Kidney glomerular epithelial cell (primary cell): ENCODE results near the gene RAB3GAP1.
"Not testable (repeated sequence)": the region's sequence is repeated elsewhere in the genome, so short reads cannot be mapped to it uniquely, and the experiment has no call there.

ENCODE experiments used
- DNase-seq: peaks from one replicate; lab custom pipeline; 2025; lab: John Stamatoyannopoulos, UW

Gene RAB3GAP1

DNA sequence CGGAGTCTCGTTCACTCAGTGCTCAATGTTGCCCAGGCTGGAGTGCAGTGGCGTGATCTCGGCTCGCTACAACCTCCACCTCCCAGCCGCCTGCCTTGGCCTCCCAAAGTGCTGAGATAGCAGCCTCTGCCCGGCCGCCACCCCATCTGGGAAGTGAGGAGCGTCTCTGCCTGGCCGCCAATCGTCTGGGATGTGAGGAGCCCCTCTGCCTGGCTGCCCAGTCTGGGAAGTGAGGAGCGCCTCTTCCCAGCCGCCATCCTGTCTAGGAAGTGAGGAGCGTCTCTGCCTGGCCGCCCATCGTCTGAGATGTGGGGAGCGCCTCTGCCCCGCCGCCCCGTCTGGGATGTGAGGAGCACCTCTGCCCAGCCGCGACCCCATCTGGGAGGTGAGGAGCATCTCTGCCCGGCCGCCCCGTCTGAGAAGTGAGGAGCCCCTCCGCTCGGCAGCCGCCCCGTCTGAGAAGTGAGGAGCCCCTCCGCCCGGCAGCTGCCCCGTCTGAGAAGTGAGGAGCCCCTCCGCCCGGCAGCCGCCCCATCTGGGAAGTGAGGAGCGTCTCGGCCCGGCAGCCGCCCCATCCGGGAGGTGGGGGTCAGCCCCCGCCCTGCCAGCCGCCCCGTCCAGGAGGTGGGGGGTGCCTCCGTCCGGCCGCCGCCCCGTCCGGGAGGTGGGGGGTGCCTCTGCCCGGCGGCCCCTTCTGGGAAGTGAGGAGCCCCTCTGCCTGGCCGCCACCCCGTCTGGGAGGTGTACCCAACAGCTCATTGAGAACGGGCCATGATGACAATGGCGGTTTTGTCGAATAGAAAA, 53.6 kb downstream of the RAB3GAP1 start:
- DNase-seq: not testable (repeated sequence)

DNA sequence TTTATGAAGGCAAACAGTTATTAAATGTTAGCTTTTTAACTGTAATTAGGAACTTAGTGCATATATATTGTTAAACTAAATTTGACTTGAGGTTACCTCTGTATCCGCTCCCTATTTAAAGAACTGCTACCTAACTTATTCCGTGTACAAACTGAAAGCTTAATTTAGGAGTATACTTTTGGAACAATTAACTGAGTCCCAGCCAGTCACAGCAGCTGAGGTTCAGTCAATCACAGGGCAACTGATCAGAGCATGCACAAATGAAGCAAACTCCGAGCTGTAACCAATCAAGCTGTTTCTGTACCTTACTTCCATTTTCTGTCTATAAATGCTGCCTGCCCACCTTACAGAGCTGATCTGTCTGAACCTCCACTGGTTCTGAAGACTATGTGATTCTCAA, 61.2 kb downstream of the RAB3GAP1 start:
- DNase-seq: no peak

DNA sequence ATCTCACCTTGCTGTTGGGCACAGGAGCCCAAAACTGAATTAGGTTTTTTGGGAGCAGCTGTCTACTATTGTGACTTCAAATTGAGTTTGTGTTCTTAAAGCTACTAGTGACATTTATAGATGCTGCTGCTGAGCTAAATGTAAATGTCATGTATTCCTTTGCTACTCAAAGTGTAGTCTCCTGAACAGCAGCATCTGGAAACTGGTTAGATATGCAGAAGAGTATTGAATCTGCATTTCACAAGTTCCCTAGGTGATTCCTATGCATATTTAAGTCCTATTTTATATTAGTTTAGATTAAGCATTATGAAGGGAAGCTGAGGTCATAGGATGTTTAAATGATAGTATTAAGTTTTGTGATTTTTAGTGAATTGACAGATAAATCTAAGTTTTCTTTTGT, 67.5 kb downstream of the RAB3GAP1 start:
- DNase-seq: no peak

DNA sequence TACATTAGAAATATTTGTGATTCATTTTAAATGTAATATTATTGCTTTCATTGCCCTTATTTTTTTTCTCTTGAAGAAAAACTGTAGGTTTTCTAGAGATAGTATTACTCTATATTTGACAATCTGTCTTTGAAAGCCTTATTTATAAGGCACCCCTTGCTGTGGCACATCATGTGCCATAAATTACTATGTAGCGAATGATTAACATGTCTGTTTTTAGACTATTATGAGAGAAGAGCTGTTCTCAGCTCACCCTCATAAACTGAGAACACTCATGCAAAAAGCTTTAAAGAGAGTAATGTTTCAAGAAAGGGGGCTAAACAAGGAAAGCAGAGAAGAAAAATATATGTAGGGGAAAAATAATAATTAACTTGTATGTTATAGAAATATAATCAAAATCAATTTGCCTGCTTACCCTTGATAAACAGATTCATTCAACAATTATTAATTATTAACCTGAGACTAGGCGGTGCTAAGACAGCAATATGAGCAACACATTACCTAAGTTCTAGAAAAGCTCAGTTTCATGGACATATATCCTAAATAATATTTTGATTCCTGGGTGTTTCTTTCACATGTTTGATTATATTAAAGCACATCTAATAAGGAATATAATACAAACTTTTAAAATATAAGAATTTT, 69.0 kb downstream of the RAB3GAP1 start:
- peak; percentile 19 for DNase-seq

DNA sequence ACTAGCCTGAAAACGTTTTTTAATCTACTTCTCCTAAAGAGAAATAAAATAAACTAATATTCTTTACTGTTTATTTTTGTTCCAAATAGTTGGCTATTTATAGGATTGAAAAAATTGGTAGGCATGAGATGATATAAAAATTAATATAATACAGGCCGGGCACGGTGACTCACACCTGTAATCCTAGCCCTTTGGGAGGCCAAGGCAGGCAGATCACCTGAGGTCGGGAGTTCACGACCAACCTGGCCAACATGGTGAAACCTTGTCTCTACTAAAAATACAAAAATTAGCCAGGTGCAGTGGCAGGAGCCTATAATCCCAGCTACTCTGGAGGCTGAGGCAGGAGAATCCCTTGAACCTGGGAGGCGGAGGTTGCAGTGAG, 69.6 kb downstream of the RAB3GAP1 start:
- DNase-seq: not testable (repeated sequence)

DNA sequence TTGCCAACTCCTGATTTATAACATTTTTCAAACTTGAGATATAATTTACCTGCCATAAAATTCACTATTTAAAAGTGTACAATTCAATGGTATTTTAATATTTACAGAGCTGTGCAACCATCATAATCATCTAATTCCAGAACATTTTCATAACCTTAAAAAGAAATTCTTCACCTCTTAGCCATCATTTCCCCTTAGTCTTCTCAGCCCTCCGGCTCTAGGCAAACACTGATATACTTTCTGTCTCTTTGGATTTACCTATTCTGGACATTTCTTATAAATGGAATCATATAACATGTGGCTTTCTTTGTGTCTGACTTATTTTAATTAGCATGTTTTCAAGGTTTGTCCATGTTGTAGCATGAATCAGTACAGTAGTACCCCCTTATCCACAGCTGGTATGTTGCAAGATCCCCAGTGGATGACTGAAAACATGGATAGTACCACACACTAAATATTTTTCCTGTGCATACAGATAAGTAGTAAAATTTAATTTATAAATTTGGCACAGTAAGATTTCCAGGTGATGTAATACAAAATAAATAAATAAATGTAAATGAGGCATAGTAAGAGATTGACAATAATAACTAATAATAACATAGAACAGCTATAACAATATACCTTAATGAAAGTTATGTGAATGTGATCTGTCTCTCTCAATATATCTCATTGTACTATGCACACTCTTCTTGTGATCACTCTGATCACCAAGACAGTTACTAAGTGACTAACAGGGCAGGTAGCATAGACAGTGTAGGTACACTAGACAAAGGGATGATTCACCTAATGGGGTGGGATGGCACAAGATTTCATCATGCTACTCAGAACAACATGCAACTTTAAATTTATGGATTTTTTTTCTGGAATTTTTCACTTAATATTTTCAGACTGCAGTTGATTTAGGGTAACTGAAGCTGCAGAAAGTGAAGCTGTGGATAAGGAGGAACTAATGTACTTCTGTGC, 73.1 kb downstream of the RAB3GAP1 start:
- peak; percentile 30 for DNase-seq

DNA sequence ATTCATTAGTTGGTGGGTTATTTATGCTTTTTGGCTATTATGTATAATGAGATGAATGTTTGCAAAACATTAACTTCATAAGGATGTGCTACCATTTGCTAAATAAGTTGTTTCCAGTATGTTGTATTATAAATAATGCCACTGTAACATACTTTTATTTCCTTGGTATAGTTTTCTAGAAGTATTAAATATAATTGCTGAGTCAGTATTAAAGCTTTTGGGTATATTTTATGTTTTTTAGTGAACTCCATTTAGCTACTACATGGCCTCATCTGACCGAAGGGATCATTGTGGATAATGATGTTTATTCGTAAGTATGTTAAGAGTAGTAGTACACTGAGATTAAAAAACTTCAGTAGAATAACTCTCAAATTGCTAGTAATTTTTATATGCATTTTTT, 73.8 kb downstream of the RAB3GAP1 start:
- no peak for DNase-seq

DNA sequence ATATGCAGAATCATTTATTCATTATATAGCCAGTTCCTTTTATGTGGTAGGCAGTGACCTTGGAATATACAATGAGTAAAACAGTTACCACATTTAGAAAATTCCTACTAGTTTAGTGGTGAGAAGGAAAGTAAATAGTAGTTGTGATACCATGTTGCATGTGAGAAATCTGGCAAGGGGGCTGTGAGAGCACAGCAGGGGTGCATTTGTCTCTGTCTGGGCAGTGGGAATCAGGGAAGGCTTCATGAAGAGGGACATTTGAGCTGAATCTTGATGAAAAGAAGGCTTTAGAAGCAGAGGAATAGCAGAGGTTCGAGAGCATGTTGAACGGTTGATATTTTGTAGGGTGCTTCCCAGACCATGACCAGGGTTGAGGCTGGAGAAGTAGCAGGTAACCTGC, 78.7 kb downstream of the RAB3GAP1 start:
- DNase-seq: no peak

DNA sequence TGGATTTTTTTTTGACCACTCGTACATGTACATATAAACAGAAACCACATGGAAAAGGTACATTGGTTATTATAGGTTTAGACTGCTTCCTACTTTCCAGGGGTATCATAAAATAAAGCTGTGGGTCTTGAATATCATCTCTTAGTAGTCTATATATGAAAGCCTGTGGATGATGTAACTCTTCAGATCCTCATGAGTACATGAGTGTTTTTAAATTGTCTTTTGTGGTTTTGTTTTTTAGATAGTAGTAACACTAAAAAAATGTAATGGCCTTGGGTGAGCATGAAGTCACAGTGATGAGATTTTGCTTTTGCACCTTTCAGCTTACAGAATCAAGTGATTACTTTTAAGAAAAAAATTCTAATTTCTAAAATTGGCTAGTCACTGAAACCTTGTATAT, 80.2 kb downstream of the RAB3GAP1 start:
- DNase-seq: no peak

DNA sequence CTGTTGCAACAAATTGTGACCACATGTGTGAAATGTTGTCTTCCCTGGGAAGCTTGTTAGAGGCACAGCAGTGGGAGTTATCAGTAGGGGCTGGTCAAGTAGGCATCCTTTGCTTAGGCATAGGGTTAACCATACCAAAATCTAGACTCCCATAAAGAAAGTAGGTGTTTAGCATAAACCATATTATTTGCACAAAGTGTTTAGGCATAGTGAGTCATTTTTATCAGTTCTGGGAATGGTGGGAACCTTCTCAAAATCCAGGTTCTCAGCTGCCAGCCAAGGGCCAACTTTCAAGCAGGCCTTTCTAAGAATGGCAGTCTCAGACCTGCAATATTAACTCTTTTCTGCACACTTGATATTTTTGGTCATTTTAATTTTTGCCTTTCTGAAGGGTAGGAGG, 88.5 kb downstream of the RAB3GAP1 start:
- no peak for DNase-seq

DNA sequence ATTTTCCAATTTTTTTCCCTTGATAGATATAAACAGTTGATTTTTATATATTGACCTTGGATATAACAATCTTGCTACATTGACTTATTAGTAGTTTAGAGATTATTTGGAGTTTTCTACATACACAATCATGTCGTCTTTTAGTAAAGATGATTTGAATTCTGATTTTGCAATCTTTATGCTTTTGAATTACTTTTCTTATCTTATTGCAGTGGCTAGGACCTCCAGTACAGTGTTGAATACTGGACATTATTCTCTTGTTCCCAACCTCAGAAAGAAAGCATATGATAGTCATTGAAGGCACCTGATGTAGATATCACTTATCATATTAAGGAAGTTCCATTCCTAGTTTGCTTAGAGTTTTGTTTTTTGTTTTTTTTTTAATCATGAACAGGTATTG, 90.2 kb downstream of the RAB3GAP1 start:
- DNase-seq: no peak

DNA sequence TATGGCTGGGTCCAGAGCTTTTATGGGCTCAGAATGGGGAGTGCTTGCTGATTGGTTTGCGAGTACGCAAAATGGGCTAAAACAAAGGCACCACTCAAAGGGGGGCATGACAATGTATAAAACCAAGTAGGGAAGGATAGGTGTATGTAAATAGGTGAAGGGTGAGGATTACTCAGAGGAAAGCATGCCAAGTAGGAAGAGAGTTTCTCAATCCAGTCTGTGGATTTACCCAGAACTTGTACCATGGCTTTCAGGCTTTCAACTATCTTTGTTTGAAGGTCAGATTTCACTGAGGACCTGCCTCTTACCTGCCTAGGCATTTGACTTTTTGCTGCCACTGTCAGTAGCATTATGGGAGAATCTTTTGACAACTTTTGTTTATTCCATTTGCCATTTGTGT, 92.3 kb downstream of the RAB3GAP1 start:
- no peak for DNase-seq

DNA sequence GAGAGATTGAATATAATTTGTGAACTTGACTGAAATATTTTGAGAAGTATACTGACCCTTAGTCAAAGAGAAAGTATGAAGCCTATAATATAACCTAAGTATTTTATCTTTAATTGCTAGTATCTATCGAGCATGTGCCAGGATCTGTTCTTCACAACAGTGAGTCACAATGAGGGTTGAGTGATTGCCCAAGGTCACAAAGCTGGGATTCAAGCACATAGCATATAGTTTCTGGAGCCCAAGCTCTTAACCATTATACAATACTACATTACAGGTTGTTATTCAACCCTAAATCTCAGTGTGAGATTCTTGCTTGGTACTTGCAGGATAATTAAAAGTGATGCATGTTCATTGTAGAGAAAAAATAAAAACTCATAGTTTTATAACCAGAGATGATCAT, 97.2 kb downstream of the RAB3GAP1 start:
- DNase-seq: no peak

DNA sequence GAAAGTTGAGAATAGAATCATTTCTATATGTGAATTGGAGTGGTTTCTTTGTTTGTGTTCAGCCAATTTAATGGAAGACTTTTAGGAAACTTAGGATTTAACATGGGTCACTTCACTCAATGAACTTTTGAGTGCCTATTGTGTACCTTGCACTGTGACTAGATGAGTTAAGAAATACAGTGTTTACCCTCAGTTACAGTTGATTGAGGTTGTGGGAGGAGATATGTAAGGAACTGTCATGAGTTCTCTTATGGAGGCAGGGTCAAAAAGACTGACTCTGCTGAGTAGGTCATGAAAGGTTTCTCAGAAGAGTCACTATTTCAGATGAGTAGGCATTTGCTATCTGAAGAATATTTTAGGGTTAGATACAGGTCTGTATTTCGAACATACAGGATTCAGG, 98.6 kb downstream of the RAB3GAP1 start:
- peak; percentile 16 for DNase-seq

DNA sequence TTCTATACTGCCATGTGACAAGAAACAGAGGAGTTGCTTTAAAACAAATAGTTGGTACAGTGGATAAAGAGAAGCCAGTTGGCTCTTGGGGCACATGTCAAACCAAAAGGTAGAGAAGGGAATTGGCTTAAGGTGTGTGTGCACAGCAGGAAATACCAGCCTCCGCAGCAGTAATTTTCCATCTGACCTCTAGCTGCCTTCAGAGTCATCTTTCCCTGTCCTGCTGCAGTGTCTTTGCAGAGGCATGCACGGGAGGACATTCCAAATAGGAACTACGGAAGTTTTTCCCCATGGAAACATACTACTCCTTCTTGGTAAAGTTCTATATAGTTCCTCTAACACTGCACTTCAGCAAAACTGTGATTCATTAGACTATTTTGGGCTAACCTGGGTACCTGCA, 99.5 kb downstream of the RAB3GAP1 start:
- no peak for DNase-seq

DNA sequence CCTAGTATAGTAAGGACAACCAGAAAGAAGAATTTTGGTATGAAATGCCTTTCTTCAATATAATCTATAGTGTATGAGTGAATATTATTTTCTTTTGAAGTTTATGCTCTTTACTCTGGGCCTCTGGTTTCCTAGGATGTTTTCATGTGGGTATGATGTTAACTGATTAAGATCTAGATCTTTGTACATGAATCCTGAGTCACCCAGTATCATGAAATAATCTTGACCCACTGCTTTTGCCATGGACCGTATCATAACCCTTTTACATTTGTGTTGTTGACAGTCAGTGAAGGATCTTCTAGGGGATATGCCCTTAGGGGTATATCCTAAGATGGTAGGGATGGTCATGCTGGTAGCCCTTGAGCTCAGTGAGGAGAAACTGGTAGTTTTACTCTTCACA, 100.3 kb downstream of the RAB3GAP1 start:
- DNase-seq: no peak

DNA sequence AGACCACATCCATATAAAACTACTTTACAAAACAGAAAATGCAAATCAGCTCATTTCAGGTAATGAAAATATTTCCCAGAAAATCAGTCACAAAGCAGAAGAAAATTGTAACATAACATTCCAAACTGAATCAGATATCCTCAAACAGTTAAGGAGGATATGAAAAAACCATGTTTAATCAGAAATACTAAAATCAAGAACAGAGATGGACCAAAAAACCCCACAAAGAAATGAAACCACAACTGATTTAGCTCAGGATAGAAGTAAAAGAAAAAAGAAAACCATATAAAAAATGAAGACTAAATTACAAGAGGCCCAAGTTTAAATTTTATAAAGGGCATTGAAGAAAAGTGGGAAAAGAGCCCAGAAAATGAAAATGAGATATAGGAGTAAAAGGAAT, 102.9 kb downstream of the RAB3GAP1 start:
- no peak for DNase-seq

DNA sequence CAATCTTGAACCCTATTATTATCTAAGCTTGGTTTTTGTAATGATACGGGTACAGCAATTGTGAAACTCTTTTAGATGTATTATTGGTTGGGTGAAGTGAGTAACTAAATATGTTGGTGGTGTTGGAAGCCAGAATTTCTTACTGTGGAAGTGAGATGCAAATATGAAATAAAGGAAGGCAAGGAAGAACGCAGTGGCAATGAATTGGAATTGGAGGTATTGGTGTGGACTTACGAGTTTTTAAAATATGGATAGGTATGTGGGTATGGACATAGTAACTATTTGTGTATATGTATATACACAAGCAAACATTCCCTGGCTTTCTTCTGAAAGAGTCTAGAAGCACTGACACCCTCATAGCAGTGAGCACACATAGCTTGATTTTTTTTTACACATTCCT, 105.8 kb downstream of the RAB3GAP1 start:
- no peak for DNase-seq

DNA sequence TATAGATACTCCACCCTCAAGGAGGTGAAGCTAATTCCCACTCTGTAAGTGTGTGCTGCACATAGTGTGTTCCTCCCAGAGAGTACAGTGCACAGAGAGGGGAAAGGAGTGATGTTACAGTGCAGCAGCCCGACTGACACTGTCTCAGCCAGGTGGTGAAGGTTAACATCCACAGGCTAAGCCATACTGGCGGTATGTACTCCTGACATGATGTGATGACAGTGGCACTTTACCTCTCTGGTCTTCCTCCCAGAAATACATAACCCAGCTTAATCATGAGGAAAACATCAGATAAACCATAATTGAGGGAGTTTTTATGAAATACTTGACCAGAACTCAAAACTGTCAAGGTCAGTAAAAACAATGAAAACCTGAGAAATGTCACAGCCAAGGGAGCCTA, 107.1 kb downstream of the RAB3GAP1 start:
- no peak for DNase-seq

DNA sequence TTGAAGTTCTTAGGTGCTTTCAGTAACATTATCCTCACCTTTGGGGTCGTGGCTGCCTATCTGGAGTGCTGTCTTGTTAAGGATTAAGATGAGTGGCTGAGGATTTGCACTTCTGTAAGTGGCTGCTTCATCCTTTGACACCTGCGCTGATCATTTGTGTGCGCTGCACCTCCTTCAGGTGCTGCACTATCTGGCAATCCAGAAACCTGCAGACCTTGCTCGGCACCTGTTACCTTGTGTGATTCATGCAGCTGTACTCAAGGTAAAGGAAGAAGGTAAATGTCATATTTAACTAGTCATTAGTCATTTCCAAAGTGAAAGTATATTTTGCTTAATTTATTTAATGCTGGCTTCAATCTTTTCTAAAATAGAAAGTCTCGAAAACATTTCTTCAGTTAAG, 110.3 kb downstream of the RAB3GAP1 start:
- DNase-seq: no peak

DNA sequence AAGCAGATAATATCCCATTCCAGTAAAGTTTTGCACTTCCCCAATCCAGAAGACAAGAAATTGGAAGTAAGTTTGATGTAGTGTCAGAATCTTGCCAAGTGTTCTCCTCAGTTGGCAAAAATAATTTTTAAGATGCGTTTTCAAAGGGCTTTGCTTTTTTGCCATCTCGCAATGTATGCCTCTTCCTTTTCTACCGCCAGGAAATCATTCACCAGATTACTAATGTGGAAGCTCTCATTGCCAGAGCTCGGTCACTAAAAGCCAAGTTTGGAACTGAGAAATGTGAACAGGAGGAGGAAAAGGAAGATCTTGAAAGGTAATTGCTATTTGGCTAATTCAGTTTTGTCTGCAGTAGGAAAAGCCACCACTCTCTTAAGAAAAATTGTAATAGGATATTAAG, 110.7 kb downstream of the RAB3GAP1 start:
- no peak for DNase-seq

DNA sequence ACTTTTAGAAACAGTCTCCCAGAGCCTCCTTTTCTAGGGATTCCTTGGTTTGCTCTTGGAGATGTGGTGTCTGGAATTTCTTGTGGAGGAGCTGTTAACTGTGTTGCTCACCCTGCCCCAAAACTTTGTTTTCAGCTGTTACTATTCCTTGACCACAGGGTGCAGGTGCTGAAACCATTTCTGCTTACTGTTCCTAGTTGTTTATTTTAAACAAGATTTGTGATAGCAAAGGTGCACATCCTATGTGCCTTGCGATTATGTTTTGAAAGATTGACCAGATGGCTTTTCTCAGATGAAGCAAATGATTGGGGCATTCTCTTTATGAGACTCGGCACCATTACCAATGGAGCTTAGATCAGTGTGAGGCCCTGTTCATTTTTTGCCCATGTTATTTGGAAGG, 111.2 kb downstream of the RAB3GAP1 start:
- no peak for DNase-seq

DNA sequence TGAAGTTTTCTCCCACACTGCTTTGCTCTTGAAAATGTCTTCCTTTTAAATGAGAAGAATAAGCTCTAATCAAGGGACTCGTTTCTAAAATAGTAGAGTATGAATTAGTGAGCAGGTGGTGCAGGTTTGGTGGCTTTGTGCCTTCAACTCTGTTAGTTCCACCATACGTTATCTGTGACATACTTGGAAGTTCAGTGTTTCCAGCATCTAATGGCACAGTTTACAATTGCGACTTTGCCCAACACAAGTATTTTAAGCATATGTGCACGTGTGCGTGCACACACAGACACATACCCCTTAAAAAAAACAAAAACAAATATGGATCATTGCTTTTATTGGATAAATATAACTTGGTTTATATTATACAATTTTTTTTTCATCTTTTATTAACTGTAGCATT, 111.8 kb downstream of the RAB3GAP1 start:
- DNase-seq: no peak
